Gastrocnemius medialis (tissue), 4 donors: Measurements from ENCODE around the gene STRN3.

Experiments
- POLR2A ChIP-seq, 2 donors: fragments of 450-650 bp; IDR thresholded peaks; one replicate each; pipeline ENCODE4 v1.6.1; 2017; ENCODE audit warnings: antibody characterized with exemption in 2 of 2, mild to moderate bottlenecking in 2 of 2, moderate library complexity in 2 of 2
- TF ChIP-seq, protein P1 (sequence below), 5 experiments: fragments of 450-650 bp in 3 of 5; fragments of 200-600 bp in 2 of 5; sonication (generic) in 2 of 5; IDR thresholded peaks in 4 of 5; conservative IDR thresholded peaks in 1 of 5; 1 replicate in 4 of 5; 2 replicates in 1 of 5; pipeline ENCODE4 v1.5.1; 2016 to 2019; ENCODE audit warnings: antibody characterized with exemption in 5 of 5, mild to moderate bottlenecking in 3 of 5, moderate library complexity in 3 of 5

DNA sequence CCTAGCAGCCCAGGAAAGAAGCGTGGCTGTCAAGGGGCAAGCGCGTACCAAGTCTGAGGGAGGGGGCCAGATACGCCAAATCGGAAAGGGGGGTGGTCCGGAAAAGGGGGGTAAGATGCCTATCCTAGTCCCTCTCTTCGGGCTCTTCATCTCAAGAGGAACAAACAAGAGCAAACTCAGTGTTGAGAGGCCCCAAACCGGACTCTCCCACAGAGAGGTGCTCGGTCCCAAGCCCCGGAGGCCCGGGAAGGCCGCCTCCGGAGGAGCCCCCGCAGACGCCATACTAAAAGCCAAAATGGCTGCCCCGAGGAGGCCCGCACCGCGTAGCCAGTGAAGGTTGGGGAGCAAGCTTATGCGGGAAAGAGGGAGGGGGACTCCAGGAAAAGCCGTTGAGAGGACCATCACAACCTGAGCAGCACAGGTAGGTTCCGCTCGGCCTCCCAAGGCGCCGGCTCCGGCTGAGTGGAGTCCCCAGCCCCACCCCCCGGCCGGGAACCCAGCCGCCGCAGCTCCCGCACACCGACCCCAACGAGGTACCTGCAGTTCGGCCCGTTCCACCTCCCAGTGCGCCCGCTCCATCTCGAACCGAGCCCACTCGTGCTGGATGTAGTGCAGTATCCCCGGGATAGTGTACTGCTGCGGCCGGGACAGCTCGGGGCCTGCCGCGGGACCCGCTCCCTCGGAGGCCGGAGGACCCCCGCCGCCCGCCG lies 657 bp downstream of the STRN3 start, which contains the start of gene AP4S1:
- TF ChIP-seq, protein P1, sequence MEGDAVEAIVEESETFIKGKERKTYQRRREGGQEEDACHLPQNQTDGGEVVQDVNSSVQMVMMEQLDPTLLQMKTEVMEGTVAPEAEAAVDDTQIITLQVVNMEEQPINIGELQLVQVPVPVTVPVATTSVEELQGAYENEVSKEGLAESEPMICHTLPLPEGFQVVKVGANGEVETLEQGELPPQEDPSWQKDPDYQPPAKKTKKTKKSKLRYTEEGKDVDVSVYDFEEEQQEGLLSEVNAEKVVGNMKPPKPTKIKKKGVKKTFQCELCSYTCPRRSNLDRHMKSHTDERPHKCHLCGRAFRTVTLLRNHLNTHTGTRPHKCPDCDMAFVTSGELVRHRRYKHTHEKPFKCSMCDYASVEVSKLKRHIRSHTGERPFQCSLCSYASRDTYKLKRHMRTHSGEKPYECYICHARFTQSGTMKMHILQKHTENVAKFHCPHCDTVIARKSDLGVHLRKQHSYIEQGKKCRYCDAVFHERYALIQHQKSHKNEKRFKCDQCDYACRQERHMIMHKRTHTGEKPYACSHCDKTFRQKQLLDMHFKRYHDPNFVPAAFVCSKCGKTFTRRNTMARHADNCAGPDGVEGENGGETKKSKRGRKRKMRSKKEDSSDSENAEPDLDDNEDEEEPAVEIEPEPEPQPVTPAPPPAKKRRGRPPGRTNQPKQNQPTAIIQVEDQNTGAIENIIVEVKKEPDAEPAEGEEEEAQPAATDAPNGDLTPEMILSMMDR (IDR thresholded peaks at IDR 0.05 in 4 of 5, conservative IDR thresholded peaks at IDR 0.05 in 1 of 5), result no peak
- no peak for TF ChIP-seq POLR2A (IDR thresholded peaks at IDR 0.05)
